DND-41 (cell line): ENCODE measurements around the gene RIBC1.
A peak's percentile ranks its signal among the peaks of the same experiment; 100 is the strongest.

Experiments
- ATAC-seq: fragments of 200-7000 bp; cut with Tn5 transposase; 3 replicates; pipeline ENCODE4 v1.9.1; 2021; ENCODE audit warnings: low read depth; ENCODE audit not compliant: insufficient read depth
- DNase-seq: peaks from one replicate; pipeline ENCODE4 v3.0.0-alpha.2; 2020
- H2AFZ ChIP-seq: 2 replicates; pipeline ENCODE4 v1.6.0; 2012; ENCODE audit warnings: low read depth, low read length
- H3K27ac ChIP-seq: 2 replicates; pipeline ENCODE4 v1.5.1; 2012; ENCODE audit warnings: low read length, inconsistent platforms
- H3K27me3 ChIP-seq: fragments of 200-600 bp; sonication (generic); 2 replicates; pipeline ENCODE4 v1.6.0; 2012; ENCODE audit warnings: low read length, mild to moderate bottlenecking, inconsistent platforms; ENCODE audit not compliant: insufficient read depth, poor library complexity
- H3K36me3 ChIP-seq: 2 replicates; pipeline ENCODE4 v1.5.1; 2012; ENCODE audit warnings: low read length, inconsistent platforms; ENCODE audit not compliant: insufficient read depth
- H3K4me1 ChIP-seq: 2 replicates; pipeline ENCODE4 v1.5.1; 2012; ENCODE audit warnings: mild to moderate bottlenecking, low read length; ENCODE audit not compliant: insufficient read depth
- H3K4me2 ChIP-seq: 2 replicates; pipeline ENCODE4 v1.6.0; 2012; ENCODE audit warnings: mild to moderate bottlenecking, moderate library complexity, low read length, inconsistent platforms; ENCODE audit not compliant: insufficient read depth
- H3K4me3 ChIP-seq, 2 experiments: fragments of 200-600 bp in 1 of 2; shearing (Covaris generic) in 1 of 2; 2 replicates each; pipeline ENCODE4 v1.5.1; 2012 to 2016; ENCODE audit warnings: inconsistent platforms in 2 of 2, low read length in 2 of 2, mild to moderate bottlenecking in 2 of 2, low read depth in 1 of 2, moderate library complexity in 1 of 2
- H3K79me2 ChIP-seq: 2 replicates; pipeline ENCODE4 v1.6.0; 2012; ENCODE audit warnings: low read length, inconsistent platforms; ENCODE audit not compliant: insufficient read depth
- H3K9ac ChIP-seq: 2 replicates; pipeline ENCODE4 v1.6.0; 2012; ENCODE audit warnings: low read depth, mild to moderate bottlenecking, inconsistent platforms, low read length, moderate library complexity
- H3K9me3 ChIP-seq: 2 replicates; pipeline ENCODE4 v1.5.1; 2012; ENCODE audit warnings: low read length, moderate library complexity, mild to moderate bottlenecking, inconsistent platforms; ENCODE audit not compliant: insufficient read depth, severe bottlenecking
- H4K20me1 ChIP-seq: 2 replicates; pipeline ENCODE4 v1.6.0; 2012; ENCODE audit warnings: low read length; ENCODE audit not compliant: insufficient read depth
- EZH2 ChIP-seq: IDR thresholded peaks from 3 replicates; pipeline ENCODE4 v1.6.1; 2012; ENCODE audit warnings: borderline replicate concordance, low read depth, mild to moderate bottlenecking, moderate library complexity, low read length, inconsistent platforms; ENCODE audit not compliant: severe bottlenecking
- TF ChIP-seq, protein P1 (sequence below): IDR thresholded peaks from 2 replicates; pipeline ENCODE4 v1.5.1; 2012; ENCODE audit warnings: borderline replicate concordance, low read length, moderate library complexity, mild to moderate bottlenecking; ENCODE audit not compliant: poor library complexity, severe bottlenecking; ENCODE audit errors: extremely low read depth

RIBC1 gene

DNA sequence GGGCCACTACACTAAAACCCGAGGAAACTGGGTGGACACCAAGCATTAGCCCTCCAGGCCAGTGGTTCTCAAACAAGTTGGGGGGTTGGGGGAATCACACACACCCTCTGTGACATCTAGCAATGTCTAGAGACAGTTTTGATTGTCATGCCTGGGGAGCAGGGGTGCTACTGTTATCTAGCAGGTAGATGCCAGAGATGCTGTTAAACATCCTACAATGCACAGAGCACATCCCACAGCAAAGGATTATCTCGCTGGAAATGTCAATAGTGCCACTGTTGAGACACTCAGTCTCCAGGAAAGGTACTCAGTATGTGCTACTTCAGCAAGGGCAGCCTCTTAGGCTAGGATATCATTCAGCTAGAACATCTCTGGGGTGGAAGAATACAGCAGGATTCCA lies 1.5 kb upstream of the RIBC1 start:
- Histone ChIP-seq H3K4me1 (peaks cover 32% of the 10 kb centered on the region), H3K79me2 (peaks cover 61% of the 10 kb centered on the region), H3K4me2 (peak overlapping the region; percentile 94), H3K27me3 (no peaks in the 10 kb centered on the region), H3K36me3 (peaks cover 18% of the 10 kb centered on the region), H2AFZ (no peak overlapping the region), H3K4me3 (peak overlapping the region; percentile 59 to 68; a peak in 3 of 4 replicates), H3K27ac (peak overlapping the region; percentile 96), H4K20me1 (peaks cover 43% of the 10 kb centered on the region), H3K9ac (peak overlapping the region; percentile 92), H3K9me3 (no peaks in the 10 kb centered on the region)
- TF ChIP-seq EZH2: no peak
- TF ChIP-seq, protein P1, sequence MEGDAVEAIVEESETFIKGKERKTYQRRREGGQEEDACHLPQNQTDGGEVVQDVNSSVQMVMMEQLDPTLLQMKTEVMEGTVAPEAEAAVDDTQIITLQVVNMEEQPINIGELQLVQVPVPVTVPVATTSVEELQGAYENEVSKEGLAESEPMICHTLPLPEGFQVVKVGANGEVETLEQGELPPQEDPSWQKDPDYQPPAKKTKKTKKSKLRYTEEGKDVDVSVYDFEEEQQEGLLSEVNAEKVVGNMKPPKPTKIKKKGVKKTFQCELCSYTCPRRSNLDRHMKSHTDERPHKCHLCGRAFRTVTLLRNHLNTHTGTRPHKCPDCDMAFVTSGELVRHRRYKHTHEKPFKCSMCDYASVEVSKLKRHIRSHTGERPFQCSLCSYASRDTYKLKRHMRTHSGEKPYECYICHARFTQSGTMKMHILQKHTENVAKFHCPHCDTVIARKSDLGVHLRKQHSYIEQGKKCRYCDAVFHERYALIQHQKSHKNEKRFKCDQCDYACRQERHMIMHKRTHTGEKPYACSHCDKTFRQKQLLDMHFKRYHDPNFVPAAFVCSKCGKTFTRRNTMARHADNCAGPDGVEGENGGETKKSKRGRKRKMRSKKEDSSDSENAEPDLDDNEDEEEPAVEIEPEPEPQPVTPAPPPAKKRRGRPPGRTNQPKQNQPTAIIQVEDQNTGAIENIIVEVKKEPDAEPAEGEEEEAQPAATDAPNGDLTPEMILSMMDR: no peak
- DNase-seq (no peak), ATAC-seq (no peak)

DNA sequence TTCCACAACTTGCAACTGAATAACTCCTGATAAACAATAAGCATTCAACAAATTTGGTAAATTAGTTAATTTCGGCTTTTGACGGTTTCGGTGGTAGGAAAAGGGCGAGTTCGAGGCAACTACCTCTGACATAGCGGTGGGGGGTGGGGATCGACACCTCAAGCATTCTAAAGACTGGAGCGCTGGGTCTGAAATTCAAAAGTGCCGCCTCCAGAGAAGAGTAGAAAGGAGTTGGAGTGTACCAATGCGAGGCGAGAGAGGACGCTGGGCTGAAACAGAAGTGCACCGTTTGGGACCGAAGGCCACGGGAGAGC lies 944 bp upstream of the RIBC1 start:
- Histone ChIP-seq H2AFZ (peak overlapping the region; percentile 77; the same call in 1 of the 2 replicates), H4K20me1 (peaks cover 43% of the 10 kb centered on the region), H3K27ac (peak overlapping the region; percentile 96), H3K4me2 (peak overlapping the region; percentile 94), H3K27me3 (no peaks in the 10 kb centered on the region), H3K36me3 (peaks cover 18% of the 10 kb centered on the region), H3K9me3 (no peaks in the 10 kb centered on the region), H3K9ac (peak overlapping the region; percentile 92), H3K4me3 (peak overlapping the region; percentile 59 to 68), H3K79me2 (peaks cover 56% of the 10 kb centered on the region), H3K4me1 (peaks cover 32% of the 10 kb centered on the region)
- no peak for TF ChIP-seq EZH2
- TF ChIP-seq, protein P1: no peak
- peak; percentile 17 for ATAC-seq
- no peak for DNase-seq

DNA sequence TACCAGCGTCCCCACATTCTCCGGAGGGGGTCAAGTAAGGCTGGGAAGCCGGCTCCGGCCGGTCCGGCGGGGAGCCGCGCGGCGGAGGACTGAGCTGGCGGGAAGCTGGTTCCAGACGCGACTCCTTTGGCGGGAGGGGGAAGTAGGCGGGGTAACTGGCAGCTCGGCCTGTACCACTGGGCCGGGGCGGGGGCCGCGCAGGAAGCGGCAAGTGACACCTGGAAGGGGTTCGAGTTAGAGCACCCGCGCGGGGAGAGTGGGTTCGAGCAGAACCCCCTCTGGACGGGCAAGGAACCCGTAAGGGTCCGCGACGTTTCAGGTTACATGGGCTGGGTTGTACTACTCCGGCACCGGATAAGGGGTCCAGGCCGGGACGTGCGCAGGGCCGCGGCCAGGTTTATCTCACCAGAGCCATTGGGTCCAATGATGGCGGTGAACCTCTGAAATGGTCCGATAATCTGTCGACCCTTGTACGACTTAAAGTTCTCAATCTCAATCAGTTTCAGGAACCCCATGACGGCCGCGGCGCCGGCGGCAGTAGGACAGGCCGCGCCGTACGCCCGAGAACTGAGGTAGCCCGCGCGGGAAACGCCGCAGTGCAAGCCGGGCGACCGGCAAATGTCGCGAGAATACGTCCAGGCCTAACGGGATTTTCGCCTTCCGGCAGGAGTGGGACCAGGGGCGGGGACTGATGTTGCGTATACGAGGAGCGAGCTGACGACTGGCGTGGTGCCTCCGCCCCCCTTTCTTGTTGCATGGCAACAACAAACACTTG lies 400 bp upstream of the RIBC1 start, which contains the start of gene SMC1A:
TSS of gene SMC1A (minus strand) at position 569 of the 775 bp plus-strand sequence. CDS start at position 515, 54 bp downstream.
- Histone ChIP-seq H3K4me2 (peak within 1 kb of the TSS; percentile 98), H3K27me3 (no peaks in the 10 kb centered on the region), H3K9me3 (no peaks in the 10 kb centered on the region), H3K4me1 (peaks cover 32% of the 10 kb centered on the region), H4K20me1 (peaks cover 39% of the 10 kb centered on the region), H3K9ac (peak within 1 kb of the TSS; percentile 92), H3K27ac (peak within 1 kb of the TSS; percentile 96), H3K79me2 (peaks cover 51% of the 10 kb centered on the region), H3K4me3 (peak within 1 kb of the TSS; percentile 59 to 68), H3K36me3 (peaks cover 18% of the 10 kb centered on the region), H2AFZ (peak within 1 kb of the TSS; percentile 77)
- DNase-seq: peak; percentile 97
- TF ChIP-seq, protein P1: no peak
- TF ChIP-seq EZH2: no peak
- ATAC-seq: peak; percentile 90
